HG03196 (cell line): Measurements from ENCODE around the gene IL22RA2.

Source experiments
- ATAC-seq: cut with Tn5 transposase; IDR thresholded peaks from one replicate; pipeline ENCODE4 v1.9.1; 2021; ENCODE audit not compliant: unreplicated experiment

The IL22RA2 gene

GRCh38 chr6:137097526-137097925 lies 75.9 kb downstream of the IL22RA2 start:
- no peak for ATAC-seq

- ATAC-seq = peak; percentile 40
These were observed 76.4 kb downstream of the IL22RA2 start for GRCh38 chr6:137097057-137097456.

DNA sequence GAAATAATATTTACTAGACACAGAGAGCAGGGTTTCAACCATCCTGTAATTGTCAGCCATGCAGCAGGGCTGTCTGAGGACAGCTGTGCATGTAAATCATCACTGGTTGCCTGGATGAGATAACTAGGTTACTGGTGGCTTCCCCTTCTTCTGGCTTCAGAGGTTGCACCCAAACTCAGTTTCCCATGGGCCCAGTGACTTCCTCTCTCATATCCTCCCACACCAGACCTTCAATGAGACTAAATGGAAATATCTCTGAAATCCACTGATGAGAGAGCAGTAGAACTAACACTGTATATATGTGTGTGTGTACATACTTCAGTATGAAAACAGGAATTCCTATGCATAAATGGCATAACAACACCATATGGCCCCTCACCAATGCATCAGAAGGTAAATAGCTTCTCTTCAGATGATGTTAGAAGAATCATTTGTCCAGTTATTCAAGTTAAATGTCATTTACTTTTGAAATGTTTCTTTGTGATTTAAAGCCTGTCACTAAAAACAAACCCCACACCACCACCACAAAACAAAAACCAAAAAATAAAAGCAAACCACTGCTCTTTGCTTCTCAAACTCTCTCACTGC lies 77.7 kb downstream of the IL22RA2 start:
- peak; percentile 74 for ATAC-seq

DNA sequence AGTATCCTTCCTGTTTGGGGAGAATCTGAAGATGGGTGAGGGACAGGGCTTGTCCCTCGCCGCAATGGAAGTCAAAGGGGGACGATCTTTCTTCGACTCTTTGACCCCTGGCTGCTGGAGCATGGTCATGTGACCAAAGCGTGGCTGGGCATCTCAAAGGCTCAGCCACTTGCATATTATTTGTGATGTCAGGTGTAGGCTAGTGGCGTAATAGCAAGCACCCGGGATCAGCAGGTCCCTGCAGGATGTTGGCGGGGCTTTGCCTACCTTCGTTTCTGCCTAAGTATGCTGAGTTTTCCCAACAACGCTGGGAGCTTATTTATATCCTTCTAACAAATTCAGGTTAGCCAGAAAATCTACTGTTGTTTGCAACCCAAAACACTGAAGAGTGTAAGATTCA lies 78.4 kb downstream of the IL22RA2 start:
- no peak for ATAC-seq

- peak; percentile 33 for ATAC-seq
These were observed 78.9 kb downstream of the IL22RA2 start for GRCh38 chr6:137094411-137095008.
